GM21528 (cell line): ENCODE measurements around the gene GRPEL1.
A peak's percentile ranks its signal among the peaks of the same experiment; 100 is the strongest.
"Not testable (repeated sequence)": the region's sequence is repeated elsewhere in the genome, so short reads cannot be mapped to it uniquely, and the experiment has no call there.

Experiments used
- ATAC-seq: cut with Tn5 transposase; IDR thresholded peaks from one replicate; pipeline ENCODE4 v1.9.1; 2021; ENCODE audit warnings: mild to moderate bottlenecking, moderate library complexity; ENCODE audit not compliant: unreplicated experiment, low FRiP score

The GRPEL1 gene

DNA sequence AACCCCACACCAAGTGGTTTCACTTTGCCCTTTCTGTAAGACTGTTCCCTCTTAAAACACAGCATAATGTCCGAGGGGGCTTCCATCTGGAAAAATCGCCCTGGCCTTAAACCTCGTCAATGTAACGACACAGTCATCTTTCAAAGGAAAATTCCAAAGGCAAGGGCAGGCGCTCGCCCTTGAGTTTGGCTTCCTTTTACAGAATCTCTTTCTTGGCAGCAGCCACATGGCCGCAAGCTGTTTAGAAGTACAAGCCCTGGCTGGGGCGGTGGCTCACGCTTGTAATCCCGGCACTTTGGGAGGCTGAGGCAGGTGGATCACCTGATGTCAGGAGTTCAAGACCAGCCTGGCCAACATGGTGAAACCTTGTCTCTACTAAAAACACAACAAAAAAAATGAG is 27.1 kb upstream of the GRPEL1 start:
- no peak for ATAC-seq

DNA sequence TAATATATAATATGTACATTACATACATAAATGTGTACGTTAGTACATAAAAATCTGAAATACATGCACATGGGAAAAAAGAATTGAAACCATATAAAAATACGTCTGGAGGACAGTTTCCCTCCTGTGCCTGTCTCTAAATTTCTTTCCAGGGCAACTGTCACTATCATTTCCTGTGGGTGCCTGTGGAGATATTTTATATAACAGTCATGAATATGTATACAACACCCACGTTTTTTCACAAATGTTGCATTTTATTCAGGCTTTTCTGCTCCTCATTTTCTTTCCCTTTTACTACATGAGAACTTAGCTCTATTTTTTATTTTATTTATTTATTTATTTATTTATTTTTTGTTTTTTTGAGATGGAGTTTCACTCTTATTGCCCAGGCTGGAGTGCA is 24.2 kb upstream of the GRPEL1 start:
- no peak for ATAC-seq

DNA sequence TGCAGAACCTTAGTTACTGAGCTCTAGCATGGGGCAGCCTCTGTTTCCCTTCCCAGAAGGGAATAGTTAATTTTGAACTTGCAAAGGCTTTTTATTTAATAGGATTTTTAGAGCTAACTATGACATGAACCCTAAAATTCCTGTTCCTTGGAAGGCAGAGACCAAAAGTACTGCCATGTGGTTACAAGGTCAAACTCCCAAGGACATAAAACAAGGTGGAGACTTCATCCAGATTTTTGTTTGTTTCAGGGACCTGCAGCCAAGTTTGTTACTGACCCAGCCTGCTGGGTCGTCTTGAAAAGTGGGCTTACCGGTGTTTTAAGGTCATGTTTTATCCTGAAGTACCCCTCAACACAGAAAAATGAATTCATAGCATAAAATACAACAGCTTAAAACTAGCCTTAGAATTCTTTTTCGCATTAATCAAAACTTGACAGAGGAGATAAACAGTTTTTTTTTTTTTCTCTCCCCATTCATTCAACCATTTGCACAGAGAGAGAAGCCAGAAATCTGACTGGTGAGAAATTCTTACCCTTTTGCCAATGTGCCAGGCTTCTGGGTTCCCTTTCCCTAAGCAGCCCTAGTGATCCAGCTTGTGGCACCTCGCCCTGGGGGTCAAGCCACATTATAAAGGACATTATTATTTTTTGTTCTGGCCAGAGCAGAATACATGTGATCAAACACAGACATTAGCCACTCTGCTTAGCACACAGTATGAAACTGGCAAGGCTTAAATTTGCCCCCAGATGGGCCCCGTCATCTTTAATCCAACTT is 21.5 kb upstream of the GRPEL1 start:
- ATAC-seq, result no peak

DNA sequence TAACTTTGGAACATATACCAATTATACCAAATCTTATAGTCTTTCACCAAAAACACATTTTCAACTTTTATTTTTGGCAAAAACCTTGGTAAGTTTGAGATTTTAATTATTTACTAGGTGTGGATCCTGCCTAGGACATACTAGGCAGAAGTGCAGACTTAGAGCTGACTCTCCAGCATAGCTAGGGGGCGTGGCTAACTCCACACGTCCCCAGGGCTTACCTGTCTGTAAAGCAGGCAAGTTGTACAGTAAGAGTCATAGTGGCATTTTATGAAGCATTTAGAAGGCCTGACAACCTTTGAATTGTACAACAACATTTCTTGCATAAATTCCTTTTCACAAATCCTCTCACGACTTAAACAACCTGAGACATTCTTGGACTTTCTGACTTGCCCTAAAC is 19.2 kb upstream of the GRPEL1 start:
- ATAC-seq, result no peak

DNA sequence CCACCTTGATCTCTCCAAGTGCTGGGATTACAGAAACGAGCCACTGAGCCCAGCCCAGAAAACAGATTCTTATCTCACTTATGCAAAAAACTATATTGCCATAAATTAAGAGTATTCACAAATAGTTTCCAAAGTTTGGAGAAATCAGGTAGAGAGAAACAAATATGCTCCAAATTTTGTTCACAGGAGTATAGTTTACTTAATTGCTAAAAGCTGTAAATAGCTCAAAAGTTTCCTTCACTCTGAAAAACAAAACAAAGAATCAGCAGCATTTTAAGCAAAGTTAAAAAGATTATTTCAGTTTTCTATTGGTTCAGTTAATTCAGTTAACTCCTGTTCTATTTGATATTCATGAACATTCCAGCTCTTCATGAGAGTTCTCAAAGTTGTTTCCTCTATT is 18.5 kb upstream of the GRPEL1 start:
- ATAC-seq, result no peak

DNA sequence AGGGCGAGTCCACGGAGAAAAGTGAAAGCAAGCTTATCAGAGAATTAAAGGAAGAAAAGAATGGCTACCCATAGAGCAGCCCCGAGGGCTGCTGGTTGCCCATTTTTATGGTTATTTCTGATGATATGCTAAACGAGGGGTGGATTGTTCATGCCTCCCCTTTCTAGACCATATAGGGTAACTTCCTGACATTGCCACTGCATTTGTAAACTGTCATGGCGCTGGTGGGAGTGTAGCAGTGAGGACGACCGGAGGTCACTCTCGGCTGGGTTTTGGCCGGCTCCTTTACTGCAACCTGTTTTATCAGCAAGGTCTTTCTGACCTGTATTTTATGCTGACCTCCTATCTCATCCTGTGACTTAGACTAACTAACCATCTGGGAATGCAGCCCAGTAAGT is 16.7 kb upstream of the GRPEL1 start:
- not testable (repeated sequence) for ATAC-seq

DNA sequence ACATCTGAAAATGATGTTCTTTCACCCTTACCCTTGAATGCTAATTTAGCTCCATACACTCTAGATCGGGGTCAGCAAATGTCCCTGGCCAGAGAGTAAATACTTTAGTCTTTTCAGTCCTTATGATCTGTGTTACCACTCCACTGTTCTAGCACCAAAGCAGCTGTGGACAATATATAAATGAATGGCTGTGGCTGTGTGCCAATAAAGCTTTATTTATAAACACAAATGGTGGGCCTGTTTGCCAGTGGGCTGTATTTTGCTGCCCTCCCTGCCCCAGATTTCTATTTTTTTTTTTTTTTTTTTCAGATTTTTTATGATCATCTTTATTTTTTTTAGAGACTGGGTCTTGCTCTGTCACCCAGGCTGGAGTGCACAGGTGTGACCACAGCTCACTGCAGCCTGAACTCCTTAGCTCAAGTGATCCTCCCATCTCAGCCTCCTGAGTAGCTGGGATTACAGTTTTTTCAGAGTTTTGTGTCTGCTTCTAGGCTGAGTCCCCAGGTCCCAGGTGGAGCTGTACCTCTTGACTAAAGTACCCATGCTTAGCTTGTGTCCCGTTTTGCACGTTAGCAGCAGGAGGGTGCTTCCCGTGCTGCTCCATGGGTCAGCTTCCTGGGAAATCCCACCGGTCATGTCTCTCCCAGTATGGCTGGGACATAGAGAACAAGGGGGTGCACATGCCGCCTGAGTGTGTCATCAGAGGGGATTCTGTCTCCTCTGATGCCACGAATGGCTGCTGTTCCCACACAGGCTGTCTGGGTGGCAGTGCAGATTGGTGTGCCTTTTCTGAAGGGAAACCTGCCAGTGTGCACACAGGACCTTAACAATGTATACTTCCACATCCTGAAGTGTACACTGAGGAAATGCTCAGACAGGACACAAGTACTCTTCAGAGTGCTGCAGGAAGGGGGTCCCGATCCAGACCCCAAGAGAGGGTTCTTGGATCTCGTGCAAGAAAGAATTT is 16.0 kb upstream of the GRPEL1 start:
- no peak for ATAC-seq

DNA sequence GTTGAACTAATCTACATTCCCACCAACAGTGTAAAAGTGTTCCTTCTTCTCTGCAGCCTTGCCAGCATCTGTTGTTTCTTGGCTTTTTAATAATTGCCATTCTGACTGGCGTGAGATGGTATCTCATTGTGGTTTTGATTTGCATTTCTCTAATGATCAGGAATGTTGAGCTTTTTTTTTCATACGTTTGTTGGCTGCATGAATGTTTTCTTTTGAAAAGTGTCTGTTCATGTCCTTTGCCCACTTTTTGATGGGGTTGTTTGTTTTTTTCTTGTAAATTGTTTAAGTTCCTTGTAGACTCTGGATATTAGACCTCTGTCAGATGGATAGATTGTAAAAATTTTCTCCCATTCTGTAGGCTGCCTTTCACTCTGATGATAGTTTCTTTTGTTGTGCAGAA is 12.0 kb upstream of the GRPEL1 start:
- not testable (repeated sequence) for ATAC-seq

DNA sequence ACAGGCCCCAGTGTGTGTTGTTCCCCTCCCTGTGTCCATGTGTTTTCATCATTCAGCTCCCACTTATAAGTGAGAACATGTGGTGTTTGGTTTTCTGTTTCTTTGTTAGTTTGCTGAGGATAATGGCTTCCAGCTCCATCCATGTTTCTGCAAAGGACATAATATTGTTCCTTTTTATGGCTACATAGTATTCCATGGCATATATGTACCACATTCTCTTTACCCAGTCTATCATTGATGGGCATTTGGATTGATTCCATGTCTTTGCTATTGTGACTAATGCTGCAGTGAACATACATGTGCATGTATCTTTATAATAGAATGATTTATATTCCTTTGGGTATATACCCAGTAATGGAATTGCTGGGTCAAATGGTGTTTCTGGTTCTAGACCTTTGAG is 11.6 kb upstream of the GRPEL1 start:
- not testable (repeated sequence) for ATAC-seq

DNA sequence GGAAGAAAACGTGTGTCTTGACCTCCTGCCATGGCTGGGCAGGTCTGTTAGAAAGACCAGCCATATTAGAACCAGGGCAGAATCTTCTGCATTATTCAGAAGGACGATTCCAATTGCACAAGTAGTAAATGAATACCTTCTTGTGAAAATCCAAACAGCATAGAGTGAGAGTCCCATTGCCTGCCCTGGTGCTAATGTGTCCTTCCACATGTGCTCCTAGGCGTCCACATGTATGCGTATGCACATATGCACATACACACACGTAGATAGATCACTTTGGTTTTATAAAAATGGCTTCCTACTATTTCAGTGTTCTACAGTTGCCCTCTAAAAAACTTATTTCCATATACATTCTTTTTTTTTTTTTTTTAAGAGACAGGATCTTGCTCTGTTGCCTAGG is 10.2 kb upstream of the GRPEL1 start:
- no peak for ATAC-seq

DNA sequence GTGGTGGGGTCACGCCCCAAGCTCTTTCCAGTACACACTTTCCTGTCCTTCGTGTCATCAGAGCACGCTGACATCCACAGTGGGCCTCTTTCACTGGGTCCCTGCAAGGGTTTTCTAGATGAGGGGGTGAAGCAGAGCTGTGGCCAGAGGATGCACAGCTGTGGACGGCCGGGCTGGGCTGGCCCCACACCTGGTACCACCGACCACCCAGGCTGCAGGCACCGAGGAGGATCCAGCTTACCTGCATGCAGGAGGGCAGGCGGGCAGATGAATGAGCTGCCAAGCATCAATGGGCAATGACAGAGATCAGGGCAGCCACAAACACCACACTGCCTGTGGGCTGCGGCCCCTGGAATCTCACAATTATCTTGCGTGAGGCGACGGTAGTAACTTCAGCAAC is 9.5 kb upstream of the GRPEL1 start:
- no peak for ATAC-seq

DNA sequence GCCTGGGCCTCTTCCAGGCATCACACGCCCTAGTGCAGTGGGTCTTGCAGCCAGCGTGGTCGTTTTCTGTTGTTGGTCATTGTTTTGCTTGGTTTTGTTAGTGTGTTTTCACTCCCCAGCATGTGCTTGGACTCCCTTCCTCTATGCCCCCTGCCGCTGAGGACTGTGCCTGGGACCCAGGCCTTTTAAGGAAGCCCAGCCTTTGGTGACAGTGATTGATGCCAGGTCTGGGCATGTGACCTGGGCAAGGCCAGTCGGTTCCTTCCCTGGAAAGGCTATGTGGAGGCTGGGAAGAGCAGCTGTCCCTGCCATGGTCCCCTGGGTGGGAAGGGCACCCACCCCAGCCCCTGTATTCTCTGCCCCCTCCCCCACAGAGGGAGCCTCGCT is 8.8 kb upstream of the GRPEL1 start:
- no peak for ATAC-seq

DNA sequence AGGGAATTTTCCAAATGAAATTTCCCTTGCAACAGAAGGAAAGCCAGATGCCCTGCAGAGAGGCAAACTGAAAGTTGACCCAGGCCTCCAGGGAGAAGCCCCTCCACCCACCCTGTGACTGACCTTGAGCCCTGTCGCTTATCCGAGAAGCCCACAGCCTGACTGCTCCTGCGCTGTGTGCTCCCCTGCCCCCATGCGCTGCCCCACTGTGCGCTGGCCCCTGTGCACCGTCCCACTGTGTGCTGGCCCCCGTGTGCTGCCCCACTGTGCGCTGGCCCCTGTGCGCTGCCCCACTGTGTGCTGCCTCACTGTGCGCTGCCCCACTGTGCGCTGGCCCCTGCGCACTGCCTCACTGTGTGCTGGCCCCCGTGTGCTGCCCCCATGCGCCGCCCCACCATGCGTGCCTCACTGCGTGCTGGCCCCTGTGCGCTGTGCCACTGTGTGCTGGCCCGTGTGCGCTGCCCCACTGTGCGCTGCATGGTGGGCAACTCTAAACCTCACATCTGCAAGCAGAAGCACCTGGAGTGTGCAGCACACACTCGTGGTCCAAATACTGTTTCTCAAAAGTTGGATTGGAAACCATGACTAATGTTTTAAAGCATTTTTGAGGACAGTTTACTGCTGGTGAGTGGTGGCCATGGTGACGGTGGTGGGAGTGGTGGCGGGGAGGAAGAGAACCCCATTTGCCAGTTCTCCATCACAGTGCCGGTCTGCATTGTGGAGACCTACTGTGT is 8.3 kb upstream of the GRPEL1 start:
- no peak for ATAC-seq

DNA sequence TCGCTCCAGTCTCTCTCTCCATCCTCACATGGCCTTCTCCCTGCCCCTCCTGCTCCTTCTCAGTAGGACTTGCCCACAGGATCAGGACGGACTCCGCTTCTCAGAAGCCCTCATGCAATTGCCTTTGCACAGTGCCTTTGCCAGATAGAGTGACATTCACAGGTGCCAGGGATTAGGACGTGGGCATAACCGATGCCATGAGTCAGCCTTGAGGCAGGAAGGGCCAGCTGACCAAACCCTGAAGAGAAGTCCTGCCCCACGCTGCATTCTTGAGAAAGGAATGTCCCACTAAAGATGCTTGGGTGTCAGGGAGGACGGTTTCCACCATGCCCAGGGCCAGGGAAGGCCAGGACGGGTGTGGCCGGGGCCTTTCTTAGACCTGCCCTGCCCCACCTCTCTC is 6.6 kb upstream of the GRPEL1 start:
- ATAC-seq, result no peak

DNA sequence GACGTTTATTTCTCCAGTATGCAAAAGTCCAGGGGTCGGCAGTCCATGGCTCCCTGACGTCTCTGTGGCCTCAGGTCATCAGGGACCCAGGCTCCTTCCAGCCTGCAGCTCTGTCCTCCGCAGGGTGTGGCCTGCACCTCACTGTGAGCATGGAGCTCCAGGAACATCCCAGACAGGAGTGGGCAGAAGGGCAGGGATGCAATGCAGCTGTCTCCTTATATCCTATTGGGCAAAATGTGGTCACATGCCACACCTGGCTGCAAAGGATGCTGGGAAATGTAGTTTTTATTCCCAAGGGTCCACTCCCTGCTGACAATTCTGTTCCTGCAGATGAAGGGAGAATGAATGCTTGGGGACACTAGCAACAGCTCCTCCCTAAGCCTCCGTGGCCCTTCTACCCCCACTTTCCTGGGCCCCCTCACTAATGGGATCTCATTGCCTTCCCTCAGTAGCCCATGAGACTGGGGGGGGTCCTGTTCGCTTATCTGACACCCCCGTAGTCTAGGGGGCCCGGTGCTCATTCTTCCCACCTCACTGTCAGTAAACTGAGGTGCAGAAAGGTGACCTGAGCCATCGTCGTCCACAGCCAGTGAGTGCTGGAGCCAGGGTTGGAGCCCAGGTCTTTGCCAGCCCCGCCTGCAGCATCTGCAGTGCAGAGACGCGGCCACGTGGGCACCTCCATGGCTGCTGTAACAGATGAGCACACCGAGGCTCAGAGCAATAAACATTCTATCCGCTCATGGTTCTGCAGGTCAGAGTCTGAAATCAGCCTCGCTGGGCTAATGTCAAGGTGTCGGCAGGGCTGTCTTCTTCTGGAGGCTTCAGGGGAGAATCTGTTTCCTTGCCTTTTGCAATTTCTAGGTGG is 5.9 kb upstream of the GRPEL1 start:
- ATAC-seq, result no peak

DNA sequence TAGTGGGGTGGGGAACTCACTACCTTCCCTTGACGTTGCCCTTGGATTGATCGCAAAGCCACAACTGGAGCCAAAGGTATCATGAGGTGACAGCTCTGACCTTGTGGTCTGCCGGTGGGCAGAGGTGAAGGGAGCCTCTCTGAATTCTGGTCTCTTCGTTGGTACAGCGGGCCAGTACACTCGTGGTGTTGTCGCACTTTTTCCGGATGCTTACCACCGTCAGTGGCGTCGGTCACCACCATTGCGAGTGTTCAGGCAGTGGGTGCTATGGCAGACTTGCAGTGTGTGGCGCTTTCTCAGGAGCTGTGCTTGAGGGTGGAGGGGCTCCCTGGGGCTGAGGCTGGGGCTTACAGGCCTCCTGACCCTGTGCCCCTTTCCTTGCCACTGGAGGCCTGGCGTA is 5.2 kb upstream of the GRPEL1 start:
- no peak for ATAC-seq

DNA sequence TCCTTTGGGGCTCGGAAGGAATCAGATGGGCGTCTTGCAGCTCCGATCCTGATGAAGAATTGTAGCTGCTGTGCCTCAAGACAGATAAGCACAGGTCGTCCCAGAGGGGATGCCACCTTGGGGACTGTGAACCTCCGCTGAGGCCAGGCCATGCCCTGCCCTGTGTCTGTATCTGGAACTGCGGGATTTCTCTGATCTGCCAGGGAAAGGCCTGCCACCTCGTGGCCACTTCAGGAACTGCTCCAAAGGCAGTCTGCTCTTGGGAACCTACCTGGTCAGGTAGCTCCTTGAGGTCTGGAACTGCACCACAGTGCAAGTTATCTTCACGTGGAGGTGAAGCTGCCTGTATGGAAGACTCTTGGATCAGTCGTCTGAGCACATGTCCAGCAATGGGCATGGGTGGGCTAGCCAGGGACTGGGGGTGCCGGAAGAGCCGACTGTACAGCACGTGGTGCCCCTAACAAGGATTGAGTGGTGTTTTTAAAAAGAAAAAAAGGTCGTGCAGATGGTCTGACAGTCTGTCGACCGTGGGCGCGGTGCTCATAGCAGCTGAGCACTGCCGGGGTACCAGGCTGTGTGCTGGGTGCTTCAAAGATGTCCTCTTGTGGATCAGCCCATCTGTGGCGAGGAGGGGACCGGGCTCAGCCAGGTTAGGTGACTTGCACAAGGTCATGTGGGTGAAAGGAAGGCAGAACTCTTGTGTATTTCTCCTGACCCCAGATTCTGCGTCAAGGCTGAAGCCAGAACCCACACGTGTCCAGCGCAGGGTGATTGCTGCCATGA is 3.1 kb upstream of the GRPEL1 start:
- ATAC-seq, result peak; percentile 35

DNA sequence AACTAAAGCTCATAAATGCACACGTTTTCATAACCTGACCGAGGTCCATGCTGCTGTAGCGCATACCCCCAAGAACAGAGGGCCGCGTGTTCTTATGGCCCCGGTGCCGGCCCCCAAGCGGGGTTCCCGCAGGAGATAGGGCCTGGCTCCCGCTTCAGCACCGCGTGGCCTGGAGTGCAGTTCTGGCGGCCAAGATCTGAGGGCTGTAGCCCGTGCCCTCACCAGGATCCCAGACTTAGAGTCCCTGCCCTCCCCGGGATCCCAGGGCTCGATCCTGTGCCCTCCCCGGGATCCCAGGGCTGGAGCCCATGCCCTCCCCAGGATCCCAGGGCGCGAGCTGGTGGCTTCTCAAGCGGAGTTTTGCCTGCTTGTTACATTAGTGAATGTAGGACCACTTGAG is 1.0 kb upstream of the GRPEL1 start:
- no peak for ATAC-seq

DNA sequence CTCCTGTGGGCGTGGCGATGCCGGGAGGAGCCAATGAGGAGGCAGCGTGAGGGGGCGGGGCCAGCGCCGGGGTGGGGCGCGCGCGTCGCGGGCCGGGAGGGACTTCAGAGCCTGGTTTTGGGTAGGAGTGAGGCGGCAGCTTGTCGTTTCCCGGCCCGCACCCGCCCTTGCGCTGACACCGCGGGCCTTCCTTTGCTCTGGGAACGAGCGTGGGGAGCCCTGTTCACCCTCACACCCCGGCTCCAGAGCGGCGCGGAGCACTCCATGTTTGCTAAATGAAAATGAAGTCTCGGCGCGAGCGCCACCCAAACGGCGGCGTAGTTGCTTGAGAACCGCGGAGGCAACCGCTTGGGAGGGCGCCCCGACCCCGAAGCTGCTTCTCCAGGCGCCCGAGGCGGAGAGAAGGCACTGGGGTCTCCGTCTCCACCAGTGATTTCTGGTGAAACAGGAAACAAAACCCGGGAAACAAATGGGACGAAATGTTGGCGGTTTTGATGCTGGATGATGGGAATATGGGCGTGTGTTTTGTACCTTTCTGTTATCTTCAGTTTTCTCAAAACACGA is 497 bp upstream of the GRPEL1 start:
- peak; percentile 27 for ATAC-seq
